ENCODE data around the gene ERP44.

- TF ChIP-seq POLR2A (IDR thresholded peaks at IDR 0.05): no peak
- TF ChIP-seq CTCF (IDR thresholded peaks at IDR 0.05 in 8 of 11, conservative IDR thresholded peaks at IDR 0.05 in 3 of 11): no peak
Measured at GRCh38 chr9:100020121-100020795, 78.5 kb downstream of the ERP44 start.
